Activated CD4-positive, alpha-beta T cell treated with anti-CD3 and anti-CD28 coated beads, Interleukin-10, Interleukin-2, amounts not matched to agents 100 ng/mL and 50 ng/mL, durations not matched to agents 16 hours and 8 hours (primary cell): ENCODE data around the gene AAGAB.
A peak's percentile ranks its signal among the peaks of the same experiment; 100 is the strongest.

Source experiments
- DNase-seq: peaks from one replicate; pipeline ENCODE4 v3.0.0-alpha.2; 2020

AAGAB gene

GRCh38 chr15:67186688-67187087, 67.8 kb downstream of the AAGAB start:
- no peak for DNase-seq

GRCh38 chr15:67186226-67186649, 68.2 kb downstream of the AAGAB start:
- no peak for DNase-seq

GRCh38 chr15:67185621-67186225, 68.7 kb downstream of the AAGAB start:
- DNase-seq, result peak; percentile 32

DNA sequence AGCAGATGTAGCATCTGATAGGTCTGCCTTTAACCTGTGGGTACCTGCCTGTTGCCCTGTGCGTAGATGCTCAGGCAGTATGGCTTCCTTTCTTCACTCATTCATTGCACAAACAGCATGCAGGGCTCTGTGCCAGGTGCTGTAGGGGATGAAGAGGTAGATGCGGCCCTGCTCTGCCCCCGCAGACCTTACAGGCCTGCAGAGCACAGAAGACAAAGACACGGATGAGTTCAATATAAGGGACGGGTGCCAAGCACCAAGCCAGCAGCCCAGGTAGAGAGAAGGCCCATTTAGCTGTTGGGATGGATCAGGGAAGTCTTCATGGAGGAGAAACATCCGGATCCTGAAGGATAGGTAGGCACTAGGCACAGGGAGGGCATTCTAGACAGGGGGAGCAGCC, 69.4 kb downstream of the AAGAB start:
- DNase-seq, result no peak

GRCh38 chr15:67184208-67184925, 70.1 kb downstream of the AAGAB start:
- no peak for DNase-seq

DNA sequence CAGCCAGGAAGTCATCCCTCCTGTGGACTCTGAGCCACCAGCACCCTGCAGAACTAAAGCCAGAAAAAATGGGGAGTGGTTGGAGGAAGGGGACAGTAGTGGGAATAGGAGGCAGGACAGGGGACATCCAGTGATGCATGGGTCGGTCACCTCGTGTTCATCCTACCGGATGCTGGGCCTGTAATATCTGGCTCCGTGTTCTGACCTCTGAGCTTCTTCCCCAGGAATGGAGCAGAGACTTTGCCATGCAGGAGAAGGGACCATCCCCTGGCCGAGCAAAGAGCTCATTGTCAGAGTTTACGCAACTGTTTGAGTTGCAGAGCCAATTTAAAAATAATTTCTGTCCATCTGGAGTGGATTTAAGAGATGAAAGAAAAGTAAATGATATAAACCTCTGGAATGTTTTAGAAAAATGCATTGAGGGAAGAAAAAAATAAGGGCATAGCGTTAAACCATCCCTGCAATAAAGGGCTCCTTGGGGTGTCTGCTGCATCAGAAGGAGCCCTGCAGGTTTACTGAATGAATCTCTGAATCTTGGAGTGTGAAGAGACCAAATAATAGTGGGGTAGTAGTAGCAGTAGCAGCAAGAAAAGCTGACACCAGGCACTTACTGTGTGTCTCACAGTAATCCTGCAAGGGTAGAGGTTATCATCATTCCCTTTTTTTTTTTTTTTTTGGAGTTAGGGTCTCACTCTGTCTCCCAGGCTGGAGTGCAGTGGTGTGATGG, 70.9 kb downstream of the AAGAB start:
- DNase-seq, result no peak

- DNase-seq, result no peak
These were observed 73.2 kb downstream of the AAGAB start for GRCh38 chr15:67181221-67181639.

GRCh38 chr15:67180514-67181191, 73.8 kb downstream of the AAGAB start:
- no peak for DNase-seq

- no peak for DNase-seq
These were observed 74.4 kb downstream of the AAGAB start for GRCh38 chr15:67180035-67180434.

DNA sequence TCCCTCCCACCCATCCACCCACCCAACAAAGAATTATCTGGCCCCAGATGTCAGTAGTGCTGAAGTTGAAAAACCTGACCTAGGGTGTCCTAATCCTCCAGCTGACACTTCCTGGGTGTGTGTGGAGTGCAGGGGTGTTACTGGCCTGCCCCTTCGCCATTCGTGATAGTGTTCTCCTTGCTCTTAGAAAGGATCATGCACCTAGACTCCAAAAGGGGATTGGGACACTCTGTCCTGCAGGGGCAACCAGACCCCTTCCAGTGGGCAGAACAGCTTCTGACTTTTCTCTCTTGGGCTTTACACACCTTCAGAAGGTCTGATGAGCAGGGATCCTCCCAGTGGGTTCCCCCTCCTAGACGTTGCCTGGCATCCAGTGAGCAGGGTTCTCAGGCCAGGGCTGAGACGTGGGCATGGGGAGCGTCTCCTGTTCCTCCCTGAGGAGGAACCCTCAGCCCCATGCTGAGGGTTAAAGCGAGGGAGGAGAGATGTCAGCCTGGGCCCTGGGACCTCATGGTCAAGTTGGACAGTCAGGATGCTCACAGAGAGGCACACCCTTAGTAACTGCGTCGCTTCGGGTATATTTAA, 75.0 kb downstream of the AAGAB start:
- DNase-seq, result no peak

- no peak for DNase-seq
These were observed 75.8 kb downstream of the AAGAB start for GRCh38 chr15:67178569-67179210.

- DNase-seq, result no peak
These were observed 76.7 kb downstream of the AAGAB start for GRCh38 chr15:67177752-67178151.

DNA sequence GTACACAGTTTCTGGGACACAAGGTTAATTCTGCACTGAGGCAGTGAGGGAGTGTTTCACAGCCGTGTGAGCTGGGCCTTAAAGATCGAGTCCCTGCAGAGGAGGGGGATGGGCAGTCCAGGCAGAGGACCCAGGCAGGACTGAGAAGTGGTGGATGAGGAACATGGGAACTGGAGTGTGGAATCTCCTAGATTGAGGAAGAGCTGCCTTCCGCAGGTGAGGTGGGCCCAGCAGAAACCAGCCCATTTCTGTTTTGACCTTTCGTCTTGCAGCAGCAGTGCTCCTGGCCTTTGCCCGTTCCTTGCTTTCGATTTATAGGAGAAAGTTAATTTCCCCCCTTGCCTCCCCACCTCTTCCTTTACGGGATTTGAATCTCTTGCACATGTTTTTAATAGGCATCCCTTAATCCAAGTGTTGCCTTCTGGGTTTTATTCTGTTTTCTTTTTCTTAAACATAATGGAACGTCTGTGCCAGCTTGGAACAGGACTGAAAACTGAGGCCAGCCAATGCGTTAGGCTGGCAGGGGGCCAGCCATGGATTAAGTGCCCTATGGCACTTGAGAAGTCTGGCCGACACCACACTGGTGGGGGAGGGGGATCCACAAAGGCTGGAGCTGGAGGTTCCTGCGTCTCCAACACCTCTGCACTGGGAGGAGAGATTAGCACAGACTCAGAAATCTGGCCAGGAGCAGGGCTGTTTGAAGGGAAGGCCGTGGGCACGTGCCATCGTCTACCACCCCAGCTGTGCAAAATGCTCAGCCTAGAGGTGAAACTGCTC, 78.1 kb downstream of the AAGAB start:
- DNase-seq, result no peak

GRCh38 chr15:67175643-67176071, 78.8 kb downstream of the AAGAB start:
- peak; percentile 54 for DNase-seq

DNA sequence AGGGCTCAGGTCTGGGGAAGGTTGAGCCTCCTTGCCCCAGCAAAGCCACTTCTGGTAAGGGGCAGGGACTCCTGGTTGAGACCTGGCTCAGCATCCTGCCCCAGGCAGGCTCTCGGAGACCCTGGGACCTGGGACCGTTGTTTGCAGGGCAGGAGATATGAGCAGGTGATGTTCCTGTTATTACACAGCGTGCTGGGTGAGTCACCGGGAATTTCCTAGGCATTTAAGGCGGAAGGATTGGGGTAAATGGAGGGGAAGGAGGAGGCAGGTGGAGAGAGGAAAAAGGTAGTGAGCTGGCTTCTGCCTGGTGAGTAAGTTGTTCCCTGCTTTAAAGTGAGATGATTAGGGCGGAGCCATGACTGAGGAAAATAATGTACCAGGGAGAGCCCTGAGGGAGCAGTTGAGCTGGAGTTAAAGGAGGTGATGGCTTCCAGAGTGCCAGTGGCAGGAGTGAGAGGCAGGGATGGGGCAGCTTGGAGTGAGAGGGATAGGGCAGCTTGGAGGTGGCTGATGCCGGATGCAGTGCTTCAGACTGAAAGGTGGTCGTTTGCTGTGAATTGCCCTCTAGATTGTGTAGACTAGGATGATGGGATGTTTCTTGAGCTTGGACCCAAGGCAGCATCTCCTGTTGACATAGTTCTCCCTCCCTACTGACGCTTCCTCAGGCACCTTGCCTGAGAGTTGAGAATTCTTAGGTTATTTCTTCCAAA, 79.4 kb downstream of the AAGAB start:
- peak; percentile 56 for DNase-seq

DNA sequence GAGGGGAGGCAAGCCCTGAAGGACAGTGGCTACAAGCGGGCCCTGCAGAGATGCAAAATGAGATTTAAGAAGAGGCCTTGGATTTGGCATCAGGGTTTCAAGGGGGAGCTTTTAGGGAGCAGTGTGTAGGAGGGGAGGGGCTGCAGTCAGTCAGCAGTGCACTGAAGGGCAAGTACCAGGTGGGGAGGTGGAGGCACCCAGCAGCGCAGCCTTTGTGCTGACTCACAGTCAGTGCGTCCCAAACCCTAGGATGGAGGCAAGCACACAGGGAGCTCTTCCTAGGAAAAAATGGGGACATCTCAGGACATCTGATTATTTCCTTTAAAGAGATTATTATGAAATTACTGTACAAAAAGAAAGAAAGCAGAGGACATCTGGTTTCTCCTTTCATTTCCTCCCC, 80.0 kb downstream of the AAGAB start:
- no peak for DNase-seq

GRCh38 chr15:67173786-67174185, 80.7 kb downstream of the AAGAB start:
- no peak for DNase-seq

- no peak for DNase-seq
These were observed 81.5 kb downstream of the AAGAB start for GRCh38 chr15:67173005-67173404.

DNA sequence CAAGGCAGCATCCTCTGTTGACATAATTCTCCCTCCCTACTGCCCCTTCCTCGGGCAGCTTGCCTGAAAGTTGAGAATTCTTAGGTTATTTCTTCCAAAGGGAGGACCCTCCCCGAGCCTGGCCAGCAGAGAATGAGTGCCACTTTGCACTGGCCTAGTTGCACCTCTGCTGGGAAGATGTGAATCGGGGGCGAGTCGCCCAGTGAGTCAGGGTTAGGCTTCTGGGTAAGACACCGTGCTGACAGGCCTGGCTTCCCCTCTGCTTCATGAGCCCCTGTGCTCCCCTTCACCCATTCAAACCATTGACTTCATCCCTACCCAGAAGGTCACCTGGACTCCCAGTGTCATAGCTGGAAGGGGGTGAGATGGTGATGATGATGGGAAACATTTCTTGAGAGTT, 82.3 kb downstream of the AAGAB start:
- DNase-seq, result no peak

GRCh38 chr15:67171471-67171870, 83.0 kb downstream of the AAGAB start:
- no peak for DNase-seq
